Measurements from ENCODE around the gene WRNIP1. TPM values are rescaled to one million over a fixed set of nuclear protein-coding genes. Genes with fewer than 3 reads are reported as not detected.
"Not testable (repeated sequence)": the region's sequence is repeated elsewhere in the genome, so short reads cannot be mapped to it uniquely, and the experiment has no call there.

WRNIP1 gene
- total and polyA plus RNA-seq, 8 donors, result 29.7 to 196 (median 38.5) TPM

DNA sequence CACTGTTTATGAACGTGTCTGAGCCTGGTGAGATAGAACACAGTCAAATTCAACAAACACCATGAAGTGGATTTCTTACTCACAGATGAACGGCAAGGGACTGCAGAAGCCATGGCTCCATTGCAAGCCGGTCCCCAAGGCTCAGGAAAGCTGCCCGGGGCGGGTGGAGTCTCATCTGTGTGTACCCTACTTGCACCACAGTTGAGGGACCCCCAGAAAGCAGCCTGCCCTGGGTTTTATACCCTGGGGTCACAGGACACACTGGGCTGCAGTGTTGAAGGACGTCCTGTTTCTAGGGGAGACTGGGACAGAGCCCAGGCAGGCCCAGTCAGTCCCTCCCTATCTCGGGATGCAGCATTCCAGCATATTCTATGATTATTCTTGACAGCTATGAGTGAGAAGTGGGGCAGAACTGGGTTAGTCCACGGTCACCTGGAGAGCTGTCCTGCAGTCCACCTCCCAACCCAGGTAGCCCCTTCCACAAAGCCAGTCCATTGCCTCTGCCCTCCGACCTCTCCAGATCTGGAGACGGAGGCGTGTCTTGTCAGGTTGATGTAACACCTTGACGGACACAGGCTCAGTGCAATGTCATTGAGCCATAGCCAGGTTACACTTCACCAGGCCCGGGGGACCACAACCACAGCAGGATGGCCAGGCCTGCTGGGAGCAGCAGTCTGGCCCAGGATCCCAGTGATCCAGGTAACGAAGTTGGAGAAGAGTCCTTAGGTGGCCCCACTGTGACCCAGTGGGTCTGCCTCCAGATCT is 35.5 kb downstream of the WRNIP1 start:
- no peaks in the 10 kb centered on the region for H3K27me3 ChIP-seq
- no peak overlapping the region for H3K4me3 ChIP-seq
- H3K9me3 ChIP-seq, result no peaks in the 10 kb centered on the region
- no peak for DNase-seq
- H3K36me3 ChIP-seq, result no peaks in the 10 kb centered on the region
- intact Hi-C loops (cut with DNase I; ENCODE audit: low total_unique reads), result no loop called here
- peaks cover 0 to 33% (median 18%) of the 10 kb centered on the region in 4 donors for H3K4me1 ChIP-seq
- WGBS, 5 donors, result 72 to 85% (median 74%) methylated on average over 12 to 14 of the region's 14 CpGs
- TF ChIP-seq POLR2A (IDR thresholded peaks at IDR 0.05) (no peak), EP300 (IDR thresholded peaks at IDR 0.05) (no peak)
- H3K27ac ChIP-seq, result peak overlapping the region; percentile 12 to 41 (median 35)

DNA sequence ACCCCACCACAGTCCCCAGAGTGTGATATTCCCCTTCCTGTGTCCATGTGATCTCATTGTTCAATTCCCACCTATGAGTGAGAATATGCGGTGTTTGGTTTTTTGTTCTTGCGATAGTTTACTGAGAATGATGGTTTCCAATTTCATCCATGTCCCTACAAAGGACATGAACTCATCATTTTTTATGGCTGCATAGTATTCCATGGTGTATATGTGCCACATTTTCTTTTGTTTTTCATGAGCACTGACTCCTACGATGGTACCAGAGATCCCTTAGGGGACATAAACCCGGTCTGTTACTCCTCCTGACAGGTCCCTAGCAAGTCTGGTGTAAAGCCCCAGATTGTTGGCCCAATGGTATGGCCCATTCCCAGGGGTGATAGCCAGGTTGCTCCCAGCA is 36.5 kb downstream of the WRNIP1 start:
- DNase-seq; H3K9me3 ChIP-seq; H3K36me3 ChIP-seq; intact Hi-C loops (cut with DNase I; ENCODE audit: low total_unique reads); H3K27me3 ChIP-seq; H3K4me3 ChIP-seq; H3K27ac ChIP-seq: not testable (repeated sequence)
- WGBS, 5 donors, result 80 to 100% (median 99%) methylated on average over 2 to 3 of the region's 4 CpGs
- H3K4me1 ChIP-seq, result peaks cover 0 to 32% (median 18%) of the 10 kb centered on the region in 4 donors

DNA sequence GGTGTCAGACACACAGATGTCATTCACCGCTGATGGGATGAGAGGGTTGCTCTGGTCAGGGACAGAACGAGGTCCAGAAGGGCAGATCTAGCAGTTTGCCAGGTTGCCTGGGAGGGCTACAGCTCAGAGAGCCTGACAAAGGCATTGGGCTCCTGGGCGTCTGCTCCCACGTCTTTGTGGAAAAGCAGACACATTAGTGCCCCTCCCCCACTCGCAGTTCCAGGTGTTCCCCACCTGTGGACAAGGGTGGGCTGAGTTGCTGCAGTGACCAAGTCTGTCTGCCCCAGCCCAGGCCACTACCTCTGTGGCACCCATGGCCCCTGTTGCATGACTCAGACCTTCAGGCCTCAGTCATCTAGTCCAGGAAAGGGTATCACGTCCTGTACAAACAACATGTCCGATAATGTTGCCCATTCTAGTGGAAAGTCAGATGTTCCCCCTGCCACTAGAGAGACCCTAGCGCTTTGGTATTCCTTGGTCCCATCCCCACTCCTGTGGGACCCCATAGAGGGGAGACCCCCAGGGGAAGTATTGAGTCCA is 37.4 kb downstream of the WRNIP1 start:
- Histone ChIP-seq H3K4me1 (peaks cover 0 to 23% (median 12%) of the 10 kb centered on the region in 4 donors), H3K27me3 (no peaks in the 10 kb centered on the region), H3K9me3 (no peaks in the 10 kb centered on the region), H3K36me3 (no peaks in the 10 kb centered on the region), H3K27ac (no peak overlapping the region), H3K4me3 (no peak overlapping the region)
- intact Hi-C loops (cut with DNase I; ENCODE audit: low total_unique reads), result no loop called here
- no peak for DNase-seq
- WGBS, 5 donors, result 93 to 95% (median 94%) methylated on average over 8 of the region's 8 CpGs
- TF ChIP-seq POLR2A (IDR thresholded peaks at IDR 0.05) (no peak), POLR2AphosphoS5 (IDR thresholded peaks at IDR 0.05) (no peak), EP300 (IDR thresholded peaks at IDR 0.05) (no peak)
- TF ChIP-seq, protein P1, sequence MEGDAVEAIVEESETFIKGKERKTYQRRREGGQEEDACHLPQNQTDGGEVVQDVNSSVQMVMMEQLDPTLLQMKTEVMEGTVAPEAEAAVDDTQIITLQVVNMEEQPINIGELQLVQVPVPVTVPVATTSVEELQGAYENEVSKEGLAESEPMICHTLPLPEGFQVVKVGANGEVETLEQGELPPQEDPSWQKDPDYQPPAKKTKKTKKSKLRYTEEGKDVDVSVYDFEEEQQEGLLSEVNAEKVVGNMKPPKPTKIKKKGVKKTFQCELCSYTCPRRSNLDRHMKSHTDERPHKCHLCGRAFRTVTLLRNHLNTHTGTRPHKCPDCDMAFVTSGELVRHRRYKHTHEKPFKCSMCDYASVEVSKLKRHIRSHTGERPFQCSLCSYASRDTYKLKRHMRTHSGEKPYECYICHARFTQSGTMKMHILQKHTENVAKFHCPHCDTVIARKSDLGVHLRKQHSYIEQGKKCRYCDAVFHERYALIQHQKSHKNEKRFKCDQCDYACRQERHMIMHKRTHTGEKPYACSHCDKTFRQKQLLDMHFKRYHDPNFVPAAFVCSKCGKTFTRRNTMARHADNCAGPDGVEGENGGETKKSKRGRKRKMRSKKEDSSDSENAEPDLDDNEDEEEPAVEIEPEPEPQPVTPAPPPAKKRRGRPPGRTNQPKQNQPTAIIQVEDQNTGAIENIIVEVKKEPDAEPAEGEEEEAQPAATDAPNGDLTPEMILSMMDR (IDR thresholded peaks at IDR 0.05), result no peak

DNA sequence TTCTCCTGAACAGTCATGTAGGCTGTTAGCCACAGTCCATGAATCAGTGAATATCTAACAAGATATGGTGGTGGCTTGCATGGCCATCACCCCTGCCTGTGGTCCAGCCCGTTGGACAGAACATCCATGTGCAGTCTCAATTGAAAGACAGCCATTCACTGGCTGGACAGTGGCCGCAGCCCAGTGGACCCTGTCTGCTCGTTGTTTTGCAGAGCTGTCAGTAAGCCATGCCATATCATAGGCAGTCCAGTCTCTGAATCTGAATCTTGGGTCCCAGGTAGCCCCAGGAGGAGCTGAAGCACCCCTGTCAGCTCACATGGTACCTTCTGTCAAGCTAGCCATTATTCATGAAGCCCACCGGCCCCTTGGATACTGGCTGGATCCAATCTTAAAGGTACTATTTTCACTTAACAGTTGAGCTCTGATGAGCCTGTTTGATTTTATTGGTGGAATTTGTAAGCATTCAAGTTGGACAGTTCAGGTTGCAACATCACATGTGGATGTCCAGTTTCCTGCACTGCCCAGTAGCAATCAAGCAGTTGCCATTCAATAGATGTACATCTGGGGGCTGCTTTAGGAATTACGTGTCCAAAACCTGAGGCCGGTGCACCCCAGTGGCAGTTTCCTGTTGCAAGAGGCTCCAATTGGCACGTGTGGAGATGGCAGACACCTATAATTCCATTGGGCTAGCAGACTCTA is 38.7 kb downstream of the WRNIP1 start:
- Histone ChIP-seq H3K9me3 (no peaks in the 10 kb centered on the region), H3K4me3 (no peak overlapping the region), H3K27me3 (no peaks in the 10 kb centered on the region), H3K27ac (no peak overlapping the region), H3K36me3 (no peaks in the 10 kb centered on the region), H3K4me1 (peaks cover 0 to 24% (median 12%) of the 10 kb centered on the region in 4 donors)
- 85 to 91% (median 87%) methylated on average over 7 of the region's 7 CpGs for WGBS, 5 donors
- TF ChIP-seq EP300 (IDR thresholded peaks at IDR 0.05) (no peak), POLR2AphosphoS5 (IDR thresholded peaks at IDR 0.05) (no peak), POLR2A (IDR thresholded peaks at IDR 0.05) (no peak)
- TF ChIP-seq, protein P1 (IDR thresholded peaks at IDR 0.05), result no peak
- no peak for DNase-seq
- intact Hi-C loops (cut with DNase I; ENCODE audit: low total_unique reads), result no loop called here

DNA sequence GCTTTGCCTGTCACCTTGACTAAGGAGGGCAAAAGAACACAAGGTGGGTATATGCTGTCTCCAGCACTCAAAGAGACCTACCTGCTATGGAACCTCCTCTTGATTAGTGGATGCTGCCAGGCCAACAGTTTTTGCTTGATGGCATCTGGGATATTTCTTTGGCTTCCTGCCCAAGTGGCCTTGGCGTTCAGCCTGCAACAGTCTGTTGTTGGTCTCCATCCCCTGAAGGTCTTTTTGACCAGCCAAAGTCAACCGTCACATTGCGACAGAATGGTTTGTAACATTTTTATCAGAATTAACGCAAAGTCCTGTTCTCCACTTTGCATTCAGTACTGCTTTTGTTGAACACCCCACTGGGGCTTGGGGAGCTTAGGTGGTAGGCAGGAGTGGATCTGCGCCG is 39.3 kb downstream of the WRNIP1 start:
- intact Hi-C loops (cut with DNase I; ENCODE audit: low total_unique reads), result no loop called here
- TF ChIP-seq, protein P1 (IDR thresholded peaks at IDR 0.05), result no peak
- TF ChIP-seq POLR2A (IDR thresholded peaks at IDR 0.05) (no peak), EP300 (IDR thresholded peaks at IDR 0.05) (no peak), POLR2AphosphoS5 (IDR thresholded peaks at IDR 0.05) (no peak)

More for the DNA sequence above, 39.3 kb downstream of the WRNIP1 start:
- Histone ChIP-seq H3K36me3 (no peaks in the 10 kb centered on the region), H3K27me3 (no peaks in the 10 kb centered on the region), H3K27ac (no peak overlapping the region), H3K9me3 (no peaks in the 10 kb centered on the region), H3K4me3 (no peak overlapping the region), H3K4me1 (peaks cover 0 to 23% (median 11%) of the 10 kb centered on the region in 4 donors)
- 66 to 80% (median 71%) methylated on average over 6 of the region's 6 CpGs for WGBS, 5 donors
- DNase-seq, result peak in 1 of 2 donors; percentile 40
